HEK293 (cell line): ENCODE data around the gene ZFP36.
A peak's percentile ranks its signal among the peaks of the same experiment; 100 is the strongest.

Experiments used
- CTCF ChIA-PET: fragments of 350-600 bp; formaldehyde crosslinking; extraction: SDS; loops from one replicate; lab custom pipeline; 2021; ENCODE audit warnings: antibody characterized with exemption; lab: Yijun Ruan, JAX
- POLR2A ChIA-PET: fragments of 300-600 bp; formaldehyde crosslinking; extraction: SDS; loops from one replicate; lab custom pipeline; 2020; ENCODE audit warnings: antibody characterized with exemption, inconsistent platforms; lab: Yijun Ruan, JAX
- H3K27ac ChIP-seq: fragments of 200-500 bp; sonication (Bioruptor generic); 2 replicates; pipeline ENCODE4 v1.5.1; 2014; ENCODE audit warnings: low read depth, low read length, control low read depth, inconsistent platforms; ENCODE audit errors: extremely low read depth
- H3K36me3 ChIP-seq, 2 experiments: fragments of 200-500 bp in 1 of 2; sonication (Bioruptor generic) in 1 of 2; 1 replicate in 1 of 2; 2 replicates in 1 of 2; pipeline ENCODE4 v1.5.1; 2014 to 2017; ENCODE audit warnings: inconsistent platforms in 2 of 2, low read length in 2 of 2; ENCODE audit not compliant: control insufficient read depth in 2 of 2, insufficient read depth in 1 of 2
- H3K4me1 ChIP-seq: fragments of 200-500 bp; sonication (Bioruptor generic); 2 replicates; pipeline ENCODE4 v1.5.1; 2014; ENCODE audit warnings: mild to moderate bottlenecking, low read length, inconsistent platforms; ENCODE audit not compliant: control insufficient read depth, insufficient read depth
- H3K4me3 ChIP-seq: 2 replicates; pipeline ENCODE4 v1.5.1; 2011; ENCODE audit warnings: low read depth, mild to moderate bottlenecking, control low read depth, low read length, moderate library complexity
- H3K9me3 ChIP-seq: fragments of 200-500 bp; sonication (Bioruptor generic); 2 replicates; pipeline ENCODE4 v1.5.1; 2014; ENCODE audit warnings: low read depth, low read length, inconsistent platforms; ENCODE audit not compliant: control insufficient read depth, insufficient read depth
- GLIS2 ChIP-seq: fragments of 450-650 bp; formaldehyde crosslinking; IDR thresholded peaks from 2 replicates; pipeline ENCODE4 v1.5.1; 2016; ENCODE audit warnings: missing biosample characterization, missing genetic modification characterization
- IKZF3 ChIP-seq: fragments of 450-650 bp; IDR thresholded peaks from 2 replicates; pipeline ENCODE4 v1.5.0; 2018; ENCODE audit warnings: missing biosample characterization, mild to moderate bottlenecking, missing genetic modification characterization, moderate library complexity
- INSM2 ChIP-seq: fragments of 450-650 bp; formaldehyde crosslinking; IDR thresholded peaks from 2 replicates; pipeline ENCODE4 v1.5.1; 2016; ENCODE audit warnings: missing biosample characterization, missing genetic modification characterization
- KLF10 ChIP-seq: fragments of 450-650 bp; IDR thresholded peaks from 2 replicates; pipeline ENCODE4 v1.5.1; 2018; ENCODE audit warnings: missing biosample characterization, mild to moderate bottlenecking, missing genetic modification characterization
- MZF1 ChIP-seq: fragments of 450-650 bp; formaldehyde crosslinking; IDR thresholded peaks from 2 replicates; pipeline ENCODE4 v1.5.1; 2017; ENCODE audit warnings: missing biosample characterization, missing genetic modification characterization, borderline replicate concordance
- OVOL3 ChIP-seq: fragments of 450-650 bp; formaldehyde crosslinking; IDR thresholded peaks from 2 replicates; pipeline ENCODE4 v1.5.1; 2016; ENCODE audit warnings: missing biosample characterization, missing genetic modification characterization
- SALL2 ChIP-seq: fragments of 450-650 bp; formaldehyde crosslinking; IDR thresholded peaks from 2 replicates; pipeline ENCODE4 v1.5.0; 2017; ENCODE audit warnings: missing biosample characterization, mild to moderate bottlenecking, missing genetic modification characterization, borderline replicate concordance
- ZBTB21 ChIP-seq: fragments of 450-650 bp; formaldehyde crosslinking; IDR thresholded peaks from 2 replicates; pipeline ENCODE4 v1.5.1; 2017; ENCODE audit warnings: missing biosample characterization, missing genetic modification characterization
- ZBTB6 ChIP-seq: fragments of 450-650 bp; formaldehyde crosslinking; IDR thresholded peaks from 2 replicates; pipeline ENCODE4 v1.5.1; 2017; ENCODE audit warnings: missing biosample characterization, missing genetic modification characterization
- ZBTB7A ChIP-seq: fragments of 450-650 bp; formaldehyde crosslinking; IDR thresholded peaks from 2 replicates; pipeline ENCODE4 v1.5.1; 2016; ENCODE audit warnings: low read depth, missing biosample characterization, missing genetic modification characterization
- ZBTB8A ChIP-seq: fragments of 450-650 bp; formaldehyde crosslinking; IDR thresholded peaks from 2 replicates; pipeline ENCODE4 v1.5.1; 2016; ENCODE audit warnings: missing biosample characterization, missing genetic modification characterization
- ZFP69B ChIP-seq: fragments of 450-650 bp; formaldehyde crosslinking; IDR thresholded peaks from 2 replicates; pipeline ENCODE4 v1.5.1; 2016; ENCODE audit warnings: missing biosample characterization, missing genetic modification characterization
- ZIC2 ChIP-seq: fragments of 450-650 bp; formaldehyde crosslinking; IDR thresholded peaks from 2 replicates; pipeline ENCODE4 v1.5.1; 2016; ENCODE audit warnings: missing biosample characterization, missing genetic modification characterization
- ZNF16 ChIP-seq: fragments of 450-650 bp; formaldehyde crosslinking; IDR thresholded peaks from 2 replicates; pipeline ENCODE4 v1.5.1; 2016; ENCODE audit warnings: low read depth, missing biosample characterization, missing genetic modification characterization
- ZNF214 ChIP-seq: fragments of 450-650 bp; formaldehyde crosslinking; IDR thresholded peaks from 2 replicates; pipeline ENCODE4 v1.5.1; 2017; ENCODE audit warnings: missing biosample characterization, mild to moderate bottlenecking, missing genetic modification characterization, borderline replicate concordance
- ZNF223 ChIP-seq: fragments of 450-650 bp; formaldehyde crosslinking; IDR thresholded peaks from 2 replicates; pipeline ENCODE4 v1.5.1; 2016; ENCODE audit warnings: missing biosample characterization, missing genetic modification characterization
- ZNF239 ChIP-seq: fragments of 450-650 bp; formaldehyde crosslinking; IDR thresholded peaks from 2 replicates; pipeline ENCODE4 v1.5.1; 2016; ENCODE audit warnings: missing biosample characterization, missing genetic modification characterization
- ZNF311 ChIP-seq: fragments of 450-650 bp; formaldehyde crosslinking; IDR thresholded peaks from 2 replicates; pipeline ENCODE4 v1.5.1; 2017; ENCODE audit warnings: missing biosample characterization, missing genetic modification characterization, borderline replicate concordance
- ZNF473 ChIP-seq: fragments of 450-650 bp; formaldehyde crosslinking; IDR thresholded peaks from 2 replicates; pipeline ENCODE4 v1.5.1; 2017; ENCODE audit warnings: missing biosample characterization, missing genetic modification characterization
- ZNF660 ChIP-seq: fragments of 450-650 bp; IDR thresholded peaks from 2 replicates; pipeline ENCODE4 v1.5.1; 2018; ENCODE audit warnings: missing biosample characterization, mild to moderate bottlenecking, missing genetic modification characterization
- TF ChIP-seq, protein P1 (sequence below): fragments of 450-650 bp; formaldehyde crosslinking; IDR thresholded peaks from 2 replicates; pipeline ENCODE4 v1.5.1; 2016; ENCODE audit warnings: missing biosample characterization, missing genetic modification characterization
- TF ChIP-seq, protein P2 (sequence below): fragments of 450-650 bp; formaldehyde crosslinking; IDR thresholded peaks from 2 replicates; pipeline ENCODE4 v1.5.1; 2016; ENCODE audit warnings: missing biosample characterization, missing genetic modification characterization, low read depth
- TF ChIP-seq, protein P3 (sequence below): fragments of 450-650 bp; formaldehyde crosslinking; IDR thresholded peaks from 2 replicates; pipeline ENCODE4 v1.5.1; 2016; ENCODE audit warnings: missing biosample characterization, missing genetic modification characterization
- TF ChIP-seq, protein P4 (sequence below): fragments of 450-650 bp; IDR thresholded peaks from 2 replicates; pipeline ENCODE4 v1.5.1; 2018; ENCODE audit warnings: missing biosample characterization, missing genetic modification characterization

Gene ZFP36

DNA sequence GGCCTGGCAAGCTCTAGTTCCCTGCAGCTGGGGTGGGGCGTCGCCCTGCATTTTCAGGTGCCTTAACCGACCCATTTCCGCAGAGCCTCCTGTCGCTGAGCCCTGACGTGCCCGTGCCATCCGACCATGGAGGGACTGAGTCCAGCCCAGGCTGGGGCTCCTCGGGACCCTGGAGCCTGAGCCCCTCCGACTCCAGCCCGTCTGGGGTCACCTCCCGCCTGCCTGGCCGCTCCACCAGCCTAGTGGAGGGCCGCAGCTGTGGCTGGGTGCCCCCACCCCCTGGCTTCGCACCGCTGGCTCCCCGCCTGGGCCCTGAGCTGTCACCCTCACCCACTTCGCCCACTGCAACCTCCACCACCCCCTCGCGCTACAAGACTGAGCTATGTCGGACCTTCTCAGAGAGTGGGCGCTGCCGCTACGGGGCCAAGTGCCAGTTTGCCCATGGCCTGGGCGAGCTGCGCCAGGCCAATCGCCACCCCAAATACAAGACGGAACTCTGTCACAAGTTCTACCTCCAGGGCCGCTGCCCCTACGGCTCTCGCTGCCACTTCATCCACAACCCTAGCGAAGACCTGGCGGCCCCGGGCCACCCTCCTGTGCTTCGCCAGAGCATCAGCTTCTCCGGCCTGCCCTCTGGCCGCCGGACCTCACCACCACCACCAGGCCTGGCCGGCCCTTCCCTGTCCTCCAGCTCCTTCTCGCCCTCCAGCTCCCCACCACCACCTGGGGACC is 1.2 kb downstream of the ZFP36 start (continued):
- TF ChIP-seq, protein P1, sequence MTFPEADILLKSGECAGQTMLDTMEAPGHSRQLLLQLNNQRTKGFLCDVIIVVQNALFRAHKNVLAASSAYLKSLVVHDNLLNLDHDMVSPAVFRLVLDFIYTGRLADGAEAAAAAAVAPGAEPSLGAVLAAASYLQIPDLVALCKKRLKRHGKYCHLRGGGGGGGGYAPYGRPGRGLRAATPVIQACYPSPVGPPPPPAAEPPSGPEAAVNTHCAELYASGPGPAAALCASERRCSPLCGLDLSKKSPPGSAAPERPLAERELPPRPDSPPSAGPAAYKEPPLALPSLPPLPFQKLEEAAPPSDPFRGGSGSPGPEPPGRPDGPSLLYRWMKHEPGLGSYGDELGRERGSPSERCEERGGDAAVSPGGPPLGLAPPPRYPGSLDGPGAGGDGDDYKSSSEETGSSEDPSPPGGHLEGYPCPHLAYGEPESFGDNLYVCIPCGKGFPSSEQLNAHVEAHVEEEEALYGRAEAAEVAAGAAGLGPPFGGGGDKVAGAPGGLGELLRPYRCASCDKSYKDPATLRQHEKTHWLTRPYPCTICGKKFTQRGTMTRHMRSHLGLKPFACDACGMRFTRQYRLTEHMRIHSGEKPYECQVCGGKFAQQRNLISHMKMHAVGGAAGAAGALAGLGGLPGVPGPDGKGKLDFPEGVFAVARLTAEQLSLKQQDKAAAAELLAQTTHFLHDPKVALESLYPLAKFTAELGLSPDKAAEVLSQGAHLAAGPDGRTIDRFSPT = peak; percentile 99
- 0 out of 2 replicates have a peak, but pooled peaks have one; percentile 13 for TF ChIP-seq ZBTB8A

DNA sequence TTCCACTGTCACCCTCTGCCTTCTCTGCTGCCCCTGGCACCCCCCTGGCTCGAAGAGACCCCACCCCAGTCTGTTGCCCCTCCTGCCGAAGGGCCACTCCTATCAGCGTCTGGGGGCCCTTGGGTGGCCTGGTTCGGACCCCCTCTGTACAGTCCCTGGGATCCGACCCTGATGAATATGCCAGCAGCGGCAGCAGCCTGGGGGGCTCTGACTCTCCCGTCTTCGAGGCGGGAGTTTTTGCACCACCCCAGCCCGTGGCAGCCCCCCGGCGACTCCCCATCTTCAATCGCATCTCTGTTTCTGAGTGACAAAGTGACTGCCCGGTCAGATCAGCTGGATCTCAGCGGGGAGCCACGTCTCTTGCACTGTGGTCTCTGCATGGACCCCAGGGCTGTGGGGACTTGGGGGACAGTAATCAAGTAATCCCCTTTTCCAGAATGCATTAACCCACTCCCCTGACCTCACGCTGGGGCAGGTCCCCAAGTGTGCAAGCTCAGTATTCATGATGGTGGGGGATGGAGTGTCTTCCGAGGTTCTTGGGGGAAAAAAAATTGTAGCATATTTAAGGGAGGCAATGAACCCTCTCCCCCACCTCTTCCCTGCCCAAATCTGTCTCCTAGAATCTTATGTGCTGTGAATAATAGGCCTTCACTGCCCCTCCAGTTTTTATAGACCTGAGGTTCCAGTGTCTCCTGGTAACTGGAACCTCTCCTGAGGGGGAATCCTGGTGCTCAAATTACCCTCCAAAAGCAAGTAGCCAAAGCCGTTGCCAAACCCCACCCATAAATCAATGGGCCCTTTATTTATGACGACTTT is 2.0 kb downstream of the ZFP36 start:
- POLR2A ChIA-PET = interaction anchor here (0.6 to 11.2 kb wide), 7 partner anchors 10 to 82 kb away, joined by 3 to 175 read pairs (median 10); partner anchors contain the start of genes MED29, PAF1, RPS16 and TIMM50
- Histone ChIP-seq H3K9me3 (no peaks in the 10 kb centered on the region), H3K4me3 (no peak overlapping the region), H3K27ac (peak overlapping the region; percentile 29; the same call in 1 of the 2 replicates), H3K4me1 (peaks cover 44% of the 10 kb centered on the region), H3K36me3 (peaks cover 0 to 3% of the 10 kb centered on the region in 2 experiments; a peak in 1 of 3 replicates)
- CTCF ChIA-PET = interaction anchor here (0.6 to 4.6 kb wide), 8 partner anchors 11 to 97 kb away, joined by 3 to 41 read pairs (median 3); no protein-coding TSS in a partner anchor
- TF ChIP-seq SALL2 (no peak), INSM2 (tag by site-specific recombination) (no peak), ZNF473 (tag by site-specific recombination) (no peak), ZBTB6 (tag by site-specific recombination) (peak; percentile 40; the same call in 1 of the 2 replicates), ZBTB7A (tag by site-specific recombination) (no peak), ZNF660 (tag by site-specific recombination) (no peak), ZNF16 (no peak), ZNF311 (tag by site-specific recombination) (no peak), ZNF223 (no peak), IKZF3 (tag by site-specific recombination) (peak; percentile 91), ZBTB21 (tag by site-specific recombination) (no peak), MZF1 (tag by site-specific recombination) (peak; percentile 79), ZNF239 (tag by site-specific recombination) (no peak), GLIS2 (peak; percentile 88), ZNF214 (no peak), KLF10 (tag by site-specific recombination) (no peak), ZFP69B (tag by site-specific recombination) (no peak), ZIC2 (tag by site-specific recombination) (peak; percentile 61), OVOL3 (no peak)
- TF ChIP-seq, protein P2, sequence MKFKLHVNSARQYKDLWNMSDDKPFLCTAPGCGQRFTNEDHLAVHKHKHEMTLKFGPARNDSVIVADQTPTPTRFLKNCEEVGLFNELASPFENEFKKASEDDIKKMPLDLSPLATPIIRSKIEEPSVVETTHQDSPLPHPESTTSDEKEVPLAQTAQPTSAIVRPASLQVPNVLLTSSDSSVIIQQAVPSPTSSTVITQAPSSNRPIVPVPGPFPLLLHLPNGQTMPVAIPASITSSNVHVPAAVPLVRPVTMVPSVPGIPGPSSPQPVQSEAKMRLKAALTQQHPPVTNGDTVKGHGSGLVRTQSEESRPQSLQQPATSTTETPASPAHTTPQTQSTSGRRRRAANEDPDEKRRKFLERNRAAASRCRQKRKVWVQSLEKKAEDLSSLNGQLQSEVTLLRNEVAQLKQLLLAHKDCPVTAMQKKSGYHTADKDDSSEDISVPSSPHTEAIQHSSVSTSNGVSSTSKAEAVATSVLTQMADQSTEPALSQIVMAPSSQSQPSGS = no peak
- TF ChIP-seq, protein P3, sequence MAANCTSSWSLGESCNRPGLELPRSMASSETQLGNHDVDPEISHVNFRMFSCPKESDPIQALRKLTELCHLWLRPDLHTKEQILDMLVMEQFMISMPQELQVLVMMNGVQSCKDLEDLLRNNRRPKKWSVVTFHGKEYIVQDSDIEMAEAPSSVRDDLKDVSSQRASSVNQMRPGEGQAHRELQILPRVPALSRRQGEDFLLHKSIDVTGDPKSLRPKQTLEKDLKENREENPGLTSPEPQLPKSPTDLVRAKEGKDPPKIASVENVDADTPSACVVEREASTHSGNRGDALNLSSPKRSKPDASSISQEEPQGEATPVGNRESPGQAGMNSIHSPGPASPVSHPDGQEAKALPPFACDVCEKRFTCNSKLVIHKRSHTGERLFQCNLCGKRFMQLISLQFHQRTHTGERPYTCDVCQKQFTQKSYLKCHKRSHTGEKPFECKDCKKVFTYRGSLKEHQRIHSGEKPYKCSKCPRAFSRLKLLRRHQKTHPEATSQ (tag by site-specific recombination) = no peak
- TF ChIP-seq, protein P4, sequence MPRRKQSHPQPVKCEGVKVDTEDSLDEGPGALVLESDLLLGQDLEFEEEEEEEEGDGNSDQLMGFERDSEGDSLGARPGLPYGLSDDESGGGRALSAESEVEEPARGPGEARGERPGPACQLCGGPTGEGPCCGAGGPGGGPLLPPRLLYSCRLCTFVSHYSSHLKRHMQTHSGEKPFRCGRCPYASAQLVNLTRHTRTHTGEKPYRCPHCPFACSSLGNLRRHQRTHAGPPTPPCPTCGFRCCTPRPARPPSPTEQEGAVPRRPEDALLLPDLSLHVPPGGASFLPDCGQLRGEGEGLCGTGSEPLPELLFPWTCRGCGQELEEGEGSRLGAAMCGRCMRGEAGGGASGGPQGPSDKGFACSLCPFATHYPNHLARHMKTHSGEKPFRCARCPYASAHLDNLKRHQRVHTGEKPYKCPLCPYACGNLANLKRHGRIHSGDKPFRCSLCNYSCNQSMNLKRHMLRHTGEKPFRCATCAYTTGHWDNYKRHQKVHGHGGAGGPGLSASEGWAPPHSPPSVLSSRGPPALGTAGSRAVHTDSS (tag by site-specific recombination) = no peak
